Measurements from ENCODE around the gene ELF4. TPM values are rescaled to one million over a fixed set of nuclear protein-coding genes. Genes with fewer than 3 reads are reported as not detected.
A peak's percentile ranks its signal among the peaks of the same experiment; 100 is the strongest.

The ELF4 gene
- total RNA-seq, 1 experiment from 2014 or later = 19.5 TPM

DNA sequence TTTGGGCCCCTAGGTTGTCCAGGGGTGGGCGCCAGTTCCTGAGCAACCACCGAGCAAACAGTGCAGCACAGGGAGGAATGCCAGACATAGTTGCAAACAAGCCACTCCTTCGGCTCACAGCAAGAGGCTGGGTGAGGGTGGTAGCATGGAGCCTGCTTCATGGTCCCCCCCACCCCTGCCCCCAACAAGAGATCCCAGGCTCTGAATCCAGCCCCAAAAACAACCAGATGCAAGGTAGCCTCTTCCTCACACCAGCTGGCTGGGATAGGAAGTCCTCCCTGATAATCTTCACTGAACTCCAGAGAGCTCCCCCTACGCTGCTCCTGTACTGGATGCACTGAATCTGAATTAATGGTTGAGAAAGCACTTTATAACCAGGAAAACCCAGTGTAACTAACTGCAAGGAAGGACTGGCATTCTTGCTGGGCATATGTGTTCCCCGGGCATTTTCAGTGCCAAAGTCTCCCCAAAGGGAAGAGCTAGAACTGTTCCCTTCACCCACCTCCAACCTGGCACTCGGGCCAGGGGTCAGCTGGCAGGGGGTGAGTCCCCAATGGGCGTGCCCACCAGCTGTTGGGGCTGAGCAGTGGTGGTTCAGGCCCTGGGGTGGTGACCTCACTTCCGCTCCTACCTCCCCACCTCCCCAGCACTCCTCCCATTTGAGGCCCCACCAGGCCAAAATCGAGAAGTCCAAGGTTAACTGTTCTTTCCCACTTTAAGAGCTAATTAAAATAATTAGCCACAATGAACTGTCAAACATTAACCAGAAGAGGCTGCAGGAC is 1.5 kb downstream of the ELF4 start:
- peak overlapping the region; percentile 81 for H3K27ac Mint-ChIP-seq (ENCODE audit: low read depth, unreplicated experiment)
- peak overlapping the region; percentile 88 for H3K4me3 Mint-ChIP-seq (ENCODE audit: unreplicated experiment)
- H3K4me1 Mint-ChIP-seq (ENCODE audit: insufficient read depth, unreplicated experiment) = peaks cover 13% of the 10 kb centered on the region
- ChIA-PET CTCF (interaction anchor here (0.6 to 2.2 kb wide), 10 partner anchors 10 to 1222 kb away, joined by 3 to 11 read pairs (median 4); no protein-coding TSS in a partner anchor), POLR2A (interaction anchor here (1.1 to 3.5 kb wide), 7 partner anchors 9 to 57 kb away, joined by 3 to 39 read pairs (median 8); partner anchors contain the start of gene AIFM1)
- no peaks in the 10 kb centered on the region for H3K9me3 Mint-ChIP-seq (ENCODE audit: unreplicated experiment)
- H3K27me3 Mint-ChIP-seq (ENCODE audit: insufficient read depth, unreplicated experiment) = peaks cover 19% of the 10 kb centered on the region
- intact Hi-C loops (cut with micrococcal nuclease) = no loop called here
- H3K36me3 Mint-ChIP-seq (ENCODE audit: insufficient read depth, unreplicated experiment) = no peaks in the 10 kb centered on the region
- DNase-seq (ENCODE audit: unreplicated experiment) = peak; percentile 39
- TSS peak; percentile 25 for BruUV-seq (replicated peaks)
- TF ChIP-seq, protein P1, sequence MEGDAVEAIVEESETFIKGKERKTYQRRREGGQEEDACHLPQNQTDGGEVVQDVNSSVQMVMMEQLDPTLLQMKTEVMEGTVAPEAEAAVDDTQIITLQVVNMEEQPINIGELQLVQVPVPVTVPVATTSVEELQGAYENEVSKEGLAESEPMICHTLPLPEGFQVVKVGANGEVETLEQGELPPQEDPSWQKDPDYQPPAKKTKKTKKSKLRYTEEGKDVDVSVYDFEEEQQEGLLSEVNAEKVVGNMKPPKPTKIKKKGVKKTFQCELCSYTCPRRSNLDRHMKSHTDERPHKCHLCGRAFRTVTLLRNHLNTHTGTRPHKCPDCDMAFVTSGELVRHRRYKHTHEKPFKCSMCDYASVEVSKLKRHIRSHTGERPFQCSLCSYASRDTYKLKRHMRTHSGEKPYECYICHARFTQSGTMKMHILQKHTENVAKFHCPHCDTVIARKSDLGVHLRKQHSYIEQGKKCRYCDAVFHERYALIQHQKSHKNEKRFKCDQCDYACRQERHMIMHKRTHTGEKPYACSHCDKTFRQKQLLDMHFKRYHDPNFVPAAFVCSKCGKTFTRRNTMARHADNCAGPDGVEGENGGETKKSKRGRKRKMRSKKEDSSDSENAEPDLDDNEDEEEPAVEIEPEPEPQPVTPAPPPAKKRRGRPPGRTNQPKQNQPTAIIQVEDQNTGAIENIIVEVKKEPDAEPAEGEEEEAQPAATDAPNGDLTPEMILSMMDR (IDR thresholded peaks at IDR 0.05; ENCODE audit: unreplicated experiment) = no peak

DNA sequence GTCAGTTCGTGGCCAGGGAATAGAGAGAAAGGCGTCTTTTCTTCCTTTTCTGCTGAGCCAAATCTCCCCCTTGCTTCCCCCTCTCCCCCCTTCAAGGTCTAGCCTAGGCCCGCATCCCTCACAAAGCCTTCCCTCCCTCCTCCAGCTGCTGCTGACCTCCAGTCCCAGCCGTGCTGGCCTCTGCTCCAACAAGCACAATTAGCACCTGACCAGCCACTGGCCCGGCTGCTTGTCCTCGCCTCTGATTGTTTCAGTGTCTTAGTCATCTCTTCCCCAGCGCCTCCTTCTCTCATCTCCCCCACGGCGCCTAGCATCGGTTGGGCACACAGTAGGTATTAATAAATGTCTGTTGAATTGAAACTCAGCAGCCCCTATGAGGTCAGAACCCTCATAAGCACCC is 4.2 kb downstream of the ELF4 start:
- Mint-ChIP-seq H3K4me1 (ENCODE audit: insufficient read depth, unreplicated experiment) (peaks cover 7% of the 10 kb centered on the region), H3K9me3 (ENCODE audit: unreplicated experiment) (no peaks in the 10 kb centered on the region), H3K4me3 (ENCODE audit: unreplicated experiment) (no peak overlapping the region), H3K27me3 (ENCODE audit: insufficient read depth, unreplicated experiment) (peaks cover 23% of the 10 kb centered on the region), H3K27ac (ENCODE audit: low read depth, unreplicated experiment) (no peak overlapping the region), H3K36me3 (ENCODE audit: insufficient read depth, unreplicated experiment) (no peaks in the 10 kb centered on the region)
- CTCF ChIA-PET = interaction anchor here (0.6 to 1.5 kb wide), 3 partner anchors 12 to 77 kb away, joined by 3 read pairs; no protein-coding TSS in a partner anchor
- no TSS peak for BruUV-seq (replicated peaks)
- DNase-seq (ENCODE audit: unreplicated experiment) = peak; percentile 46
- intact Hi-C loops (cut with micrococcal nuclease) = no loop called here
- POLR2A ChIA-PET = interaction anchor here (1.1 to 2.1 kb wide), 3 partner anchors 11 to 61 kb away, joined by 3 to 8 read pairs (median 5); no protein-coding TSS in a partner anchor
- TF ChIP-seq, protein P1 (IDR thresholded peaks at IDR 0.05; ENCODE audit: unreplicated experiment) = no peak

DNA sequence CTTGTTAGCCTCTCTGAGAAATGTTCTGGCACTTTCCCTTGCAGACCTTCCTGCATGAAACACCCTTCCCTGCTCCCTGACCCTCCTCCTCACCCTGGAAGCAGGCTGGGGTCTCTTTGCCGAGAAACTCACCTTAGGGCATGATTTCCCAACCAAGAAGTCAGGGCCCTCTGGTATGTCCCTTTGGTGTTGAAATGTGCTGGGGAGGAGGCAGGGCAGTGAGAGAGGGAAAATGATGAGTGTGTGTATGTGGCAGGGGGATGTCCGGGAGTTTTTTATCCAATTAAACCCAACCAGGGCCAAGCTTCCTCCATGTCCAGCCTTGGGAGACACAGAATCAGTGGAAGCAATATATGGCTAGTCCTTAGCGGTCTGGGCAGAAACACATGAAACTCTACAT is 5.1 kb downstream of the ELF4 start:
- CTCF ChIA-PET = interaction anchor here (1.5 kb wide), 1 partner anchor 13 kb away, joined by 3 read pairs; no protein-coding TSS in a partner anchor
- Mint-ChIP-seq H3K9me3 (ENCODE audit: unreplicated experiment) (no peaks in the 10 kb centered on the region), H3K27ac (ENCODE audit: low read depth, unreplicated experiment) (no peak overlapping the region), H3K4me1 (ENCODE audit: insufficient read depth, unreplicated experiment) (peaks cover 7% of the 10 kb centered on the region), H3K27me3 (ENCODE audit: insufficient read depth, unreplicated experiment) (peaks cover 30% of the 10 kb centered on the region), H3K4me3 (ENCODE audit: unreplicated experiment) (no peak overlapping the region), H3K36me3 (ENCODE audit: insufficient read depth, unreplicated experiment) (no peaks in the 10 kb centered on the region)
- DNase-seq (ENCODE audit: unreplicated experiment) = peak; percentile 29
- BruUV-seq (replicated peaks) = no TSS peak
- POLR2A ChIA-PET = interaction anchor here (0.7 to 2.1 kb wide), 3 partner anchors 11 to 267 kb away, joined by 3 to 8 read pairs (median 5); no protein-coding TSS in a partner anchor
- intact Hi-C loops (cut with micrococcal nuclease) = no loop called here
- TF ChIP-seq, protein P1 (IDR thresholded peaks at IDR 0.05; ENCODE audit: unreplicated experiment) = no peak

DNA sequence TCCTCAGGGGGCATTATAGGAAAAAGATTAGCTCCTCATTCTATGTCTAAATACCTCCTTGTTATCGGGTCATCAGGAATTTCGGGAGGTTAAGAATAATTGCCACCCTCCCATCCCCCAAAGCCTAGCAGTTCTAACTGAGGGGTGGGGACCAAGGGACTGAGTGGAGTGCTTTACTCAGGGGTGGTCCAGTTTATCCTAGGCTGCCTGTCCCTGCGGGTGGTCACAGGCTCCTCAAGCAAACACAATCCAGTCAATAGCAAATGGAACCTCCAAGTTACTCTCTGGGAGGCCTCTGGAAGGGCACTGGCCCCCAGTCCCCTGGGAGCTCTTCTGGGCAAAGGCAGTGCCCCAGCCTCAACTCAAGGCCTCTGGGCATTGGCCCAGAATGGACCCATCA is 6.7 kb downstream of the ELF4 start:
- ChIA-PET CTCF (interaction anchor here (1.0 kb wide), 1 partner anchor 22 kb away, joined by 3 read pairs; no protein-coding TSS in a partner anchor), POLR2A (interaction anchor here (1.5 kb wide), 1 partner anchor 11 kb away, joined by 3 read pairs; no protein-coding TSS in a partner anchor)
- Mint-ChIP-seq H3K9me3 (ENCODE audit: unreplicated experiment) (no peaks in the 10 kb centered on the region), H3K36me3 (ENCODE audit: insufficient read depth, unreplicated experiment) (no peaks in the 10 kb centered on the region), H3K4me1 (ENCODE audit: insufficient read depth, unreplicated experiment) (peaks cover 7% of the 10 kb centered on the region), H3K27me3 (ENCODE audit: insufficient read depth, unreplicated experiment) (peaks cover 30% of the 10 kb centered on the region), H3K27ac (ENCODE audit: low read depth, unreplicated experiment) (no peak overlapping the region), H3K4me3 (ENCODE audit: unreplicated experiment) (no peak overlapping the region)
- TF ChIP-seq, protein P1 (IDR thresholded peaks at IDR 0.05; ENCODE audit: unreplicated experiment) = no peak
- DNase-seq (ENCODE audit: unreplicated experiment) = no peak
- intact Hi-C loops (cut with micrococcal nuclease) = no loop called here
- BruUV-seq (replicated peaks) = no TSS peak
